Muscle of arm (tissue), 12 donors: ENCODE data around the gene C4orf50. TPM values are rescaled to one million over a fixed set of nuclear protein-coding genes. Genes with fewer than 3 reads are reported as not detected.

Experiments
- DNase-seq: peaks from one replicate; pipeline ENCODE4 v3.0.0-alpha.2; 2013
- polyA plus RNA-seq, 12 donors: library from polyadenylated mRNA; unstranded; fragments of 120-200 nt; gene quantifications; one replicate each; pipeline ENCODE4 v1.2.1, GENCODE V29; 2013; ENCODE audit not compliant: insufficient read length in 12 of 12

Gene C4orf50
- polyA plus RNA-seq, 12 donors, result 0.01 to 0.03 (median 0.01) TPM; not detected in 9

DNA sequence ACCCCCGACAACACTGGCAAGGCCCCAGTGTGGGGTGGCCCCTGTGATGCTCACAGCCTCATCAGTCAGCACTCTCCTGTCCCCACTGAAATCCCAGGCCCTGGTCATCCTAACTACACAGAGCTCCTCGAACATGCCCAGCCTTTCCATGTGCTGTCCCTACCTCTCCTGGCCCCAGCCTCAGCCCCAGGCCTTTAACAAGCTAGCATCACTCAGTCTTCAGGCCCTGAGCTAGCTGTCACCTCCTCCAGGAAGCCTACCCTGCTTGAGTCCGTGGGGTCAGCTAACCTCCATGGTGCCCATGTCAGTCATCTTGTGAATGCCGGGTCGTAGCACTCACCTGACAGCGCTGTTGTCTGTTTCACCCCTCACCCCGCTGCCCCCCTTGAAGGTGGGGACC is 25.6 kb upstream of the C4orf50 start:
- no peak for DNase-seq

GRCh38 chr4:6043188-6043587 is 25.0 kb upstream of the C4orf50 start:
- DNase-seq, result no peak

GRCh38 chr4:6042293-6043063 is 24.2 kb upstream of the C4orf50 start:
- no peak for DNase-seq

DNA sequence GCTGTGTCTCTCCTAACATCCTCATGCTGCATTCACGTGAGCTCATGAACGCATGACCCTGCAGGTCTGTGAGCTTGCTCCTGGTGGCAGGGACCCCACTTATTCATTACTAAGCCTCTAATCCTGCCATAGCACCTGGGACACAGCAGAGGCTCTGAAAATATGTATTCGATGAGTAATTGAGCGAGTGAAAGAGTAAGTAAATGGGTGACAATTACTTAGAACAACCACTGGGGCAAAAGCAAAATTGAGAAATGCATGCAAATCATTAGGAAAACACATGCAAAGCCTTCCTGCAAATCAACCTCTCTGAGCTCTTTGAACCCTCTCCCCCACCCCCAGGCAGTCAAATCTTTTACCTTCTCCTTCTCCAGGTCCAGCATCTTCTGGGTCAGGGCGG is 23.6 kb upstream of the C4orf50 start:
- no peak for DNase-seq

- no peak for DNase-seq
Observed at GRCh38 chr4:6038711-6039110, 20.5 kb upstream of the C4orf50 start.

GRCh38 chr4:6035786-6036185 is 17.6 kb upstream of the C4orf50 start:
- no peak for DNase-seq

GRCh38 chr4:6033381-6033780 is 15.2 kb upstream of the C4orf50 start:
- no peak for DNase-seq

DNA sequence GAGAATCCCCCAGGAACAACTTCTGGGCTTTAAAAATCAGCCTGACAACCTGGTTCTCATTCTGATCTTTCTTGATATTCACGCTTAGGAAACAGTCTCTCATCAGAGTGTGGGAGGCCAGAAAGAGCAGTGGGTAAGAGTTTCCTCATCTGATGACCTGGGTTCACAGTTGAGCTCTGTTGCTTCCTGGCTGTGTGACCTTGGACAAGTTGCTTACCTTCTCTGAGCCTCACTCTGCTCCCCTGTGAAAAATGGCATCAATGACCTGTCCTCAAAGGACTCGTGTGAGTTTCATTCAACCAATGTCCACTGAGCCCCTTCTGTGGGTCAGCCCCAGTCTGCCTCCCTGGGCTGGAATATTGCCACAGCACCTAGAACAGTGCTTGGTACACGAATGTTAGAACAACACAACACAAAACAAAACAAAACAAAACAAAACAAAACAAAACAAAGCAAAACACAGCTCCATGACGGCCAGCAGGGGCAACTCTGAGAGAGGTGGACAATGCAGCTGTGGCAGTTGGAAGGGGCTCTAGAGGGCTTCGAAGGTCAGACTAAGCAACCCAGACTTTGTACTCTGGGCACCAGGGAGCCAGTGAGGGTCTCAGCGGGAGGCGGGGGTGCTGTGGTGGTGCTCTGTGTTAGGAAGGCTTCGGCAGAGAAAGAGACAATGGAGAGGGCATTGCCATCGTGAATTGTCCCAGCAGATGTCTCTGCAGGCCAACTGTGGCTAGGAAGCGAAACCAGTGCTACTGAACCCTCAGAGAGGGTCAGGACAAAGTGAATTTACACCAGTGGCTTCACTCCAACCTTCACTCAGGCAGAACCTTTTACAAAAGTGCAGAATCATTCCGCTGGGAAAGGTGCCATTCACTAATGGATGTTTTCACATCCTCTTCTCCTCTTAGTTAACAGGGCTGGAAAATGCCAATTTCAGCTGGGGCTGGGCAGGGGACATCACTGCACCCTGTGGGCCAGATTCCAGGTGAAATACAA is 14.3 kb upstream of the C4orf50 start:
- DNase-seq, result no peak

GRCh38 chr4:6031846-6032245 is 13.6 kb upstream of the C4orf50 start:
- no peak for DNase-seq

DNA sequence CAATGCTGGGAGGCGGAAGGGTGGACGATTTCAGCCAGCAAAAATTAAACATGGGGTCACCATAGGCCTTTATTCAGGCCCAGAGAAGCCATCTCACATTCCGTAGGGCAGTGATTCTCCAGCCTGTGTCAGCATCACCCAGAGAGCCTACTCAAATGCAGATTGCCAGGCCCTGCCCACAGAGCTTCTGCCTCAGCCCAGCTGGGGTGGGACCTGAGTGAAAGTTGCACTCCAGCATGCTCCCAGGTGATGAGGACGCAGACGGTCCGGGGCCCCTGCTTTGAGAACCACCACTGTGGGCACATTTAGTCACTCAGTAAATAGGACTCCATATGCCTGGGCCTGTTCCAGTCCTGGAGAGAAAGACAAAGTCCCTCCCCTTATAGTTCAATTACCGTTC is 12.4 kb upstream of the C4orf50 start:
- no peak for DNase-seq

DNA sequence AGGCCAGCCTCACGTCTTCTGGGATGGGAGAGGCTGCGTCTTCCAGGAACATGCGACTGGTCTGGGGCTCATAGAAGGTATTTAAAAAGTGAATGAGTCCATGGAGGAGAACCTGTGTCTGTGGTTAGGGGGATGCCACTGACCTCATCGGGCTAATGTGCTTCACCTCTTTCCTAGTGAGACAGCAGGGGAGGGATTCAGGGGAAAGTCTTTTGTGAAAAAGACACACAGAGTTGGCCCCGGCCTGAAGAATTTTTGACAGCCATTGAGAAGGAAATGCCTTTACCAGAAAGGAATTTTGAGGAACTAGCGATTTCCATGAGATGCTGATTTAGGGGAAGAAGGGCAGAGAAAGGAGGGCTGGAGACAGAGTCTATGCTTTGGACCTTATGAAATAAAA is 11.0 kb upstream of the C4orf50 start:
- no peak for DNase-seq

GRCh38 chr4:6028168-6028567 is 9.9 kb upstream of the C4orf50 start:
- DNase-seq, result no peak

DNA sequence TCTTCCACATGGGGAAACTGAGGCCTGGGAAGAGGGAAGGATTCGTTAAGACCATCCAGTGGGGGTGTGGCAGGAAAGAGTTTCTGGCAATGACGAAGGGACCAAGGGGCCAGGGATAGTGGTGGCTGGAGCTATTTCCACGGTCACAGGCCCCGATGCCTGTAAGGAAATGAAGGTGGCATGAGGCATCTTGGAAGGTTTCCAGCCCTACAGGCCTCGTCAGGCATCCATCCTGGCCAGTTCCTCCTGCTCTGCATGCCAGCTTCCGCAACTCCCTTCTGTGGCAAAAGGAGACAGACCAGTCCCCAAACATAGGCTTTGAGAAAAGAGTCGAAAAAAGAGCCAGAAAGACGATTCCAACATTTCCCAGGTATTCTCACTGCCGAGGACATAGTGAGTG is 9.2 kb upstream of the C4orf50 start:
- DNase-seq, result no peak

DNA sequence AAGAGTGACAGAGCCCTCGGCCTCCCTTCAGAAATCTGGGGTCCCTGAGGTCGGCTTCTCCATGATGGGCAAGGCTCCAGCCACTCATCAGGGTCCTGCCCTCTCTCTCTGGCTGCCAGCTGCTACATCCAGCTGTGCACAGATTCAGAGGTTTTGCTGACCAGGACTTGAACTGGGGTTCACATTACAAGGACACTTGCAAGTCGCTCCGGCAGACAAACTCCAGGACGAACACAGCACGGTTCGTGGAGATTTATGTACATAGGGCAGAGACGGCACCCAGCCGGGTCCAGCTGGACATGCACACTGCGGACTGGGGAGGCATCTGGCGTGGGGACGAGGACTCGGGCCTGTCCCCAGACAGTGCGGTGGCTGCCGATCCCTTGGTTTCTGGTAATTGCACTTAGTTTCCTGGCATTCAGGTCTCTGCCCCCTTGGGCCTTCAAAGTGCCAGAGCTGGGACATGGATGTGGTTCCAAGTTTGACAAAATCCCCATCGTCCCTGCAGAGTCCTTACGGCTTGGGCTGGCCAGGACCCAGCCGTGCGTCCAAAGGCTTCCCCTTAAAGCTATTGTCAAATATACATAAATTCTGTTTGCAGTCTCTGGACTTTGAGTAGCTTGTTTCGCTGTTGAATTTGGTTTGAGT is 6.2 kb upstream of the C4orf50 start:
- no peak for DNase-seq

DNA sequence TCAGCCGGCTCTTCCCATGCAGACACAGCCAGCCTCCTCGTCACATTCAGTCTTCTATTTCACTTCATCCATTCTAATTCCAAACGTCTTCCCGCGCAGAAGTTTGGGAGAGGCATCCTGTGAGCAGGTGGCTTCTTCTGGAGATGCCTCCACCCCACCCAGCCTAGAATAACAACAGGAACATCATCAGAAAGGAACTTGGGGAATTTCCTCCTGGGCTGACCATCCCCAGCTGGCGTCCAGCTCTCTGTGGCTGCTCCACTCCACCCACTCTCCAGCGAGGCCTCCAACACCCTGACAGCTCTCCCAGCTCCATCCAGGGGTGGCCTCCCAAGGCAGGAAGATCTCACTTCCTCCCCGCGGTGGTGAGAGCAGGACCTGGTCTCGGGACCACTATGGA is 5.5 kb upstream of the C4orf50 start:
- no peak for DNase-seq

DNA sequence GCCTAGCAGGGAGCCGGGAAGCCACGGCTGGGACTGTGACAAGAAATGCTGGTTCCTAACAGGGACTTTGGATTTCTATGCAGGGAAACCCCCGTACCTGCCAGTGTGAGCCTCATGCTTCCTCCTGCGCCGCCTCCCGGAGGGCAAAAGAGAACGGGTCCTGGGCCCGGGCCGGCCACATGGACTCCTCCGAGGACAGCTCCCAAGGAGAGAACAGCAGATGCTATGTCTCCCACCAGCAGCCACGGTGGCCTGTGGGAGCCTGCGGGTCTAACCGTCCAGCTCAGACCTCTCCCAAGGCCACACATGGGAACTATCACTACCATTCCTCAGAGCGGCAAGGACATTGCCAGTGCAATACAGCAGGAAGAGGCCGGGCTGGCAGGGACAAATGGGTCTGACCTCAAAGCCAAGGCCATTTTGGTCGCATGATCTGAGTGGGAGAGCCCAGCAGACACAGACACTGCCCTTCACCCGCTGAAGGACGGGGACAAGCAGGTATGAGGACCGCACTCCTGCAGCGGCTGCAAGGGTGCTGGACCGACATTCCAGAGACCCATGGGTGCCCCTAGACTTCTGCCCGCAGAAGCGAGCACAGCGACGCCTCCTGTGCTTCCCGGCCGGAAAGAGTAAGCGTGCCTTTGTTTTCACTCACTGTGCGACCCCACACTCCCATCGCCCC is 4.5 kb upstream of the C4orf50 start:
- no peak for DNase-seq

DNA sequence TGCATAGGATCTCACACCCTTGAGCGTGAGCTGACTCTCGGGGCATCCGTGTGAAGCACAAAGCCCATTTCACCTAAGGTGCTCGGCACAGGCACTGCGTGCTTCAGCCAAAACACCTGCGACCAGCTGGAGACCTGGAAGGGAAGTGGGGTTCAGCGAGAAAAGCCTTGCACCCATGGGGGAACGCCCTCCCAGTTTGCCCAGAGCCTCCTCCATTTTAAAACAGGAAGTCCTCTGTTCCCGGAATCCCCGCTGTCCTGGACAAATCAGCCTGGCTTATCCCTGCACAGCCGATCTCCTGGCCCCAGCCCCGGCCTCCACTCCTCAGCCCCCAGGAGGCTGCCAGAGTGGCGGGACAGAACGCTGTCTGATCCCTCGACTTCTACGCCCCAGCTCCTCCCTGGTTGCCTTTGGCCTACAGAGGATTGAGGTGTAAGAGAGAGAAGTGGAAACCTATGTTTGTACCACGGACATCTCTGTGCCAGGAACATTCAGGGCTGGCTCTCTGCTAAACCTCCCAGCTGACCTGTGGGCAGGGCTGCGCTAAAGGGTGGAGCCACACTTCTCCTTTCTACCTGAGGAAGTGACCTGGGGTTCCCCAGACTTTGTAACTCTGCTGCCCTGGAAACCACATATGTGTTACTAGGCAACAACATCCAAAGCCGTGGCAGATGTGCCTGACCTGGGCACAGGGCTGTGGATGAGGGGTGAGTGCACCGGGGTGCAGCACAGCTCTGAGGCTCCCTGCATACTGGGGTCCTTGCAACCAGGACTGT is 3.8 kb upstream of the C4orf50 start:
- DNase-seq, result no peak

- no peak for DNase-seq
Observed at GRCh38 chr4:6020613-6021012, 2.4 kb upstream of the C4orf50 start.

DNA sequence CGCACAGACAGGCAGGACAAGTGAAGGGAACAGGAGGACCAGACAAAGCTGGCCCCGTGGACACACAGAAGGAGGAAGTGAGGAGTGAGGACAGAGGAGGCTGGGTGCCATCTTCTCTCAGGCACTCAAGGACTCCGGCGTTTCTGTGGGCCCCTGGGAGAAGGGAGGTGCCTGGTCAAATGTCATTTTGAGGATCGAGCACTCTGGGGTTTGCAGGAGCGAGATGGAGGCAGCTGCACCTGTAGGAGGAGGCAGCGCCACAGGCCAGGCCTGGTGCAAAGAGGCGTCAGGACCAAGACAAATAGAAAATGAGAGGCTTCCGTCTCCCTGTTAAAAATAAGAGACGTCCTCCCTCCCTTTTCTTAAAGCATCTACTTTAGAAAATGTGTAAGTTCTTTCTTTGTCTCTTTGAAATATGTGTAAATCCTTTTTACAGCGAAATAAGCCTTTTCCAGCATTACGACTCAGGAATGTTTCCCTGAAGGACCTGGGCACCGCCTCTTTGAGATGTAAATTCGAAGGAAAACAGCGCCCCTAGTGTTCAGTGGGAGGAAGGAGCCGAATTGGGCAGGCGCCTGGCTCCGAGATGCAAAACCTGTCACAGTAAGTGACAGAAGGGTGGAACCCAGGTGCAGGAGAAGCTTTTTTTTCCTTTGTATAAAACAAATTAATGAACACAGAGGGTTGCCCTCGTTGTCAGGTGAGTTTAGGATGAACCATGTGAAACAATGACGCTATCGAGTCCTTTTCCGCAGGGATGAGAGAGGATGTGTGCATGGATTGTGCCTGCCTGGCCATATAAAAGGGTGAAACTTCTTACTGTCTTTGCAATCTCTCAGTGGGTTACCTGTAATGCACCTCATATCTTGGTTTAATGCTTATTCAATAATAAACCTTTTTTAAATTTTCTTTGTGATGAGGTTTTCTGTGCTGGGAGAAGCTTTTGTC is 1.4 kb upstream of the C4orf50 start:
- peak; percentile 46 for DNase-seq

GRCh38 chr4:6017800-6018199 is 431 bp downstream of the C4orf50 start:
- no peak for DNase-seq
